ENCODE measurements around the gene PIK3CA. TPM values are rescaled to one million over a fixed set of nuclear protein-coding genes. Genes with fewer than 3 reads are reported as not detected.

Gene PIK3CA
- 13.4 and 20.5 TPM in 2 replicates for total RNA-seq (2014; rRNA removed)
- Bru-seq, nascent RNA: percentile 82 among the genes with signal in this experiment
- BruChase-seq, experiment 1, labeled RNA remaining after a 6-hour chase: percentile 77 among the genes with signal in this experiment
- percentile 85 among the genes with signal in this experiment for BruChase-seq, experiment 2, labeled RNA remaining after a 2-hour chase
- long read RNA-seq, full-length matches to known transcripts: 47 of 70 reads
- long read RNA-seq, partial matches to known transcripts: 12 of 70 reads
- long read RNA-seq, other reads (novel, unspliced or antisense): 11 of 70 reads

GRCh38 chr3:179147873-179148615 is at the start of gene PIK3CA:
PIK3CA (plus strand) TSS chr3:179148357; CDS start chr3:179198826, 50,469 bp downstream.
- no peaks in the 10 kb centered on the region for H3F3A ChIP-seq (ENCODE audit: low read length, unreplicated experiment)
- no peak for TF ChIP-seq EZH2 (IDR thresholded peaks at IDR 0.05; ENCODE audit: low read length, unreplicated experiment)
- TF ChIP-seq EZH2phosphoT487 (IDR thresholded peaks at IDR 0.05; ENCODE audit: borderline replicate concordance, low read length): no peak
- no peak for TF ChIP-seq CTCF (conservative IDR thresholded peaks at IDR 0.05; ENCODE audit: low read depth, low read length)
- ATAC-seq: peak; percentile 82
- peaks cover 12% of the 10 kb centered on the region; the same call in 1 of the 2 replicates for H3K4me1 ChIP-seq (ENCODE audit: insufficient read depth, low read length)
- peak within 1 kb of the TSS; percentile 85 for H3K9ac ChIP-seq (ENCODE audit: low read length)
- peak within 1 kb of the TSS; percentile 88 for H3K4me2 ChIP-seq (ENCODE audit: low read length)
- BruUV-seq (replicated peaks): no TSS peak
- no peaks in the 10 kb centered on the region for H3K36me3 ChIP-seq (ENCODE audit: low read depth, low read length)
- no peaks in the 10 kb centered on the region for H3K9me2 ChIP-seq (replicated peaks; ENCODE audit: low read length)
- CTCF ChIA-PET: interaction anchor here (0.6 to 0.8 kb wide), 3 partner anchors 38 to 173 kb away, joined by 3 to 4 read pairs (median 4); no protein-coding TSS in a partner anchor
- intact Hi-C loops (cut with micrococcal nuclease): loop anchor here (1.0 to 10.0 kb wide), 9 partner anchors 43 to 414 kb away; partner anchors contain the start of gene ACTL6A
- no peaks in the 10 kb centered on the region for H4K20me1 ChIP-seq (ENCODE audit: low read length)
- no peaks in the 10 kb centered on the region for H3K9me3 ChIP-seq (ENCODE audit: low read length)
- H3K27me3 ChIP-seq (ENCODE audit: low read length): no peaks in the 10 kb centered on the region
- peaks cover 46% of the 10 kb centered on the region for H3K79me2 ChIP-seq (ENCODE audit: low read length)
- peak within 1 kb of the TSS; percentile 96 for H2AFZ ChIP-seq (ENCODE audit: low read length)
- POLR2A ChIA-PET (ENCODE audit: unreplicated experiment): interaction anchor here (0.6 to 0.7 kb wide), 4 partner anchors 40 to 182 kb away, joined by 5 to 15 read pairs (median 6); no protein-coding TSS in a partner anchor
- peak; percentile 98 for DNase-seq
- peak within 1 kb of the TSS; percentile 91 for H3K4me3 ChIP-seq (ENCODE audit: low read length)
- H3K27ac ChIP-seq (ENCODE audit: low read length): peak within 1 kb of the TSS; percentile 29

- Histone ChIP-seq H3K9me3 (ENCODE audit: low read length) (no peaks in the 10 kb centered on the region), H3K27me3 (ENCODE audit: low read length) (no peaks in the 10 kb centered on the region), H3K4me2 (ENCODE audit: low read length) (peak overlapping the region; percentile 53), H3K4me3 (ENCODE audit: low read length) (no peak overlapping the region), H3K9ac (ENCODE audit: low read length) (no peak overlapping the region), H2AFZ (ENCODE audit: low read length) (peak overlapping the region; percentile 55), H3F3A (ENCODE audit: low read length, unreplicated experiment) (no peaks in the 10 kb centered on the region), H3K27ac (ENCODE audit: low read length) (peak overlapping the region; percentile 24; the same call in 1 of the 2 replicates), H3K36me3 (ENCODE audit: low read depth, low read length) (no peaks in the 10 kb centered on the region), H3K9me2 (replicated peaks; ENCODE audit: low read length) (no peaks in the 10 kb centered on the region), H3K79me2 (ENCODE audit: low read length) (no peaks in the 10 kb centered on the region), H4K20me1 (ENCODE audit: low read length) (no peaks in the 10 kb centered on the region), H3K4me1 (ENCODE audit: insufficient read depth, low read length) (peaks cover 7% of the 10 kb centered on the region)
- no TSS peak for BruUV-seq (replicated peaks)
- ChIA-PET POLR2A (ENCODE audit: unreplicated experiment) (no interaction called here), CTCF (interaction anchor here (1.0 kb wide), 1 partner anchor 49 kb away, joined by 3 read pairs; no protein-coding TSS in a partner anchor)
- ATAC-seq: peak; percentile 55
- no peak for TF ChIP-seq EZH2phosphoT487 (IDR thresholded peaks at IDR 0.05; ENCODE audit: borderline replicate concordance, low read length)
- TF ChIP-seq CTCF (conservative IDR thresholded peaks at IDR 0.05; ENCODE audit: low read depth, low read length): no peak; the same call in 1 of the 2 replicates
- DNase-seq: peak; percentile 47
- intact Hi-C loops (cut with micrococcal nuclease): no loop called here
Observed at GRCh38 chr3:179098388-179099077, 49.6 kb upstream of the PIK3CA start.
